ENCODE results near the gene ETNK2.
"Not testable (repeated sequence)": the region's sequence is repeated elsewhere in the genome, so short reads cannot be mapped to it uniquely, and the experiment has no call there.

Gene ETNK2

DNA sequence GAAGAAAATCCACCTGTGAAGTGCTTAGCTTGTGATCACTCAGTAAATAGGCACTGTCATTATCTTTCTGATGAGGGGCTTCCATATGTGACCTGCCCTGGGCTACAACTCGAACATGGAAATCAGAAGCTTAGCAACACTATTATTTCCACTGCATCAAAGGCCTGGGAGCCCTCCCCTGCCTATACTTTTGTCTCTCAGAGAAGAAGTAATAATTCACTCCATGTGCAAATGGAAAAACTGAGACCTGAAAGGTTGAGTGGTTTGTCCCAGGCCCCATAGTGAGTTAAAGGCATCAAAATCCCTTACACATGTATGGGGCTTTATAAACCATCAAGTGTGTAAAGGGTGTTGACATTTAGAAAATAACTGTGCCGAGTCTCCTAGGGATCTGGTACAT lies 58.1 kb downstream of the ETNK2 start:
- no peak for DNase-seq

DNA sequence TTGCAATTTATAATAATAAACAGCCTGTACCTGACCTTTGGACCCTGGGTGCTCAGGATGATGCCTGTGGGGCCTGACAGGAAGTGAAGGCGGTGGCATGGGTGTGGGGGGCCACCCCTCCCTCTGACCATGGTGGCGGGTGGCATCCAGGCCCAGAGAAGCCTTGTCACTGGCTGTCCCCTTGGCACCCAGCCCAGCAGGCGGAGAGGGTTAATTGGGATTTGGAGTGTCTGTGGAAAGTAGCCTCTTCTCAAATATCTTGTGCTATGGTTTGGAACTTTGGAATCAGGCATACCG lies 58.5 kb downstream of the ETNK2 start:
- DNase-seq = no peak

DNA sequence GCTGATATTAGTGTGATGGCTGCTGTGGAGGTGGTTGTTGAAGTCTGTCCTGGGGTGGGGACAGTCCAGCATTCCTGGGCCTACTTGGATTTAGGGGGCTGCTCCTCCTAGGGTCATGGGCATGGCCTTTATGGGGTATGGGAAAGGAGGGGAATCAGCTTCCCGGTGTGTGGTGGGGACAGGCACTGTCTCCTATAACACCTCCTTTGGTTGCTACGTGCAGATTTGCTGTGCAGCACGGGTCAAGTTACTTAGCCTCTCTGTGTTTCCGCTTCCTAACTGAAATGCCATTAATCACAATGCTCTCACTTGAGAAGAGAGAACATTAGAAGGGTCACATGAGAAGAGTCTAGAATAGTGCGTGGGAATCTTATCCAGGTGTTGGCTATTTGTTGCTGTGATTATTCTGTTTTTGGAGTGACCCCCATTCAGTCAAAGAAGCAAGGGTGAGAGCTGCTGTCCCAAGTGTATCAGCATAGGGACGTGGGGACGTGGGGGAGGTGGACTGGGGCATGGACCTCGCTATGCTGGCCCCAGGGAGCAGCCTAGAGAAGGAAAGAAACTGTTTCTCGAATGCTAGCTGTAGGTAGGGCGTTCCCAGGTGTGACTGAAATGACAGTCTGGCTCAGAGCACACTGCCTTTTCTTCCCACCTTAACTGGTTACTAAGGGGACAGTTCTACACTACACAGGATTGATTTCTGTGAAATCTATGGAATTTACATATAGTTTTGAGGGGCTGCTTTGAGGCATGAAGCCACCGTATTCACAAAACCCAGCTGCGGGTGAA lies 59.0 kb downstream of the ETNK2 start:
- DNase-seq = no peak

DNA sequence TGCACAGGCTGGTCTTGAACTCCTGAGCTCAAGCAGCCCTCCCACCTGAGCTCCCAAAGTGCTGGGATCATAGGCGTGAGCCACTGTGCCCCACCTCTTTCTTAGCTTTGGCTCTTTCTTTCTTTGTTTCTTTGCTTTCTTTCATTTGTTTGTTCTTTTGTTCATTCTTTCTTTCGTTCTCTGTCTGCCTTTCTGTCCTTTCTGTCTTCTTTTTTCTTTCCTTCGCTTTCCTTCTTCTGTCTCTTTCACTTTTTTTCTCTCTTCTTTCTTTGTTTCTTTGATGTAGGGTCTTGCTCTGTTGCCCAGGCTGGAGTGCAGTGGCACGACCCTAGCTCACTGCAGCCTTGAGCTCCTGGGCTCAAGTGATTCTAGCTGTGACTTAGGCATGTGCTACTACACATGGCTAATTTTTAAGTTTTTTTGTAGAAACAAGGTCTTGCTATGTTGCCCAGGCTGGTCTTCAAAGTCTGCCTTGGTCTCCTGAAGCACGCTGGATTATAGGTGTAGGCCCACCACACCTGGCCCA lies 60.0 kb downstream of the ETNK2 start:
- no peak for DNase-seq

DNA sequence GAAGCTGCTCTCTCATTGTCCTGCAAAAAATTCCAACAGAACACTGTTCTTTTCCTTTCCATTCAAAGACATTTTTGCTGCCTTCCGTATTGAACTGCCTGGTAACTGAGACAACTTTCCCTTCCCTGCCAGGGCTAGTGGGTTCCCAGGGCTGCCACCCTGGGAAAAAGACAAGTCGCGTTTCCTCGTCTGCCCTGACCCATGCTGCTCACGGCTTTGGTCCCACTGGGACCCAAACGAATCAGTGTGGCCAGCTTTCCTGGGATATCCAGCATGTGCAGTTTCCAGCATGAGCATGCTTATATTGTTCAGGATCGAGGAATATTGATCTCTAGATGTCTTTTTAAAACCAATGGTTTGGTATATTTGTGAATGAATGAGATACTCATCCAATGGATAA lies 60.8 kb downstream of the ETNK2 start:
- no peak for DNase-seq

DNA sequence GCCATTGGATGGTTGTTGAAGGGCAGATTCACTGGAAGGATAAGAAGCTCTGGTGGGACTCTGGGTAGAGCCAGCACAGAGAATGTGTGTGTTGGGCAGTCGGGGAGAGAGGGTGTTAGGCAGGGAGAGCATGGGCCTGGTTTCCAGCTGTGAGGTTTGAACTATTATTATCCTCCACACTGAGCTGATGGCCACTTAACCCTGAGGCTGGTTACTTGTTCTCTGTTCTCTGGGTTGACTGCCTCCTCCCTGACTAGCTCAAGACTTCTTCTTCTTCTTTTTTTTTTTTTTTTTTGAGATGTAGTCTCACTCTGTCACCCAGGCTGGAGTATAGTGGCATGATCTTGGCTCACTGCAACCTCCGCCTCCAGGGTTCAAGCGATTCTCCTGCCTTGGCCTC lies 61.7 kb downstream of the ETNK2 start:
- not testable (repeated sequence) for DNase-seq

DNA sequence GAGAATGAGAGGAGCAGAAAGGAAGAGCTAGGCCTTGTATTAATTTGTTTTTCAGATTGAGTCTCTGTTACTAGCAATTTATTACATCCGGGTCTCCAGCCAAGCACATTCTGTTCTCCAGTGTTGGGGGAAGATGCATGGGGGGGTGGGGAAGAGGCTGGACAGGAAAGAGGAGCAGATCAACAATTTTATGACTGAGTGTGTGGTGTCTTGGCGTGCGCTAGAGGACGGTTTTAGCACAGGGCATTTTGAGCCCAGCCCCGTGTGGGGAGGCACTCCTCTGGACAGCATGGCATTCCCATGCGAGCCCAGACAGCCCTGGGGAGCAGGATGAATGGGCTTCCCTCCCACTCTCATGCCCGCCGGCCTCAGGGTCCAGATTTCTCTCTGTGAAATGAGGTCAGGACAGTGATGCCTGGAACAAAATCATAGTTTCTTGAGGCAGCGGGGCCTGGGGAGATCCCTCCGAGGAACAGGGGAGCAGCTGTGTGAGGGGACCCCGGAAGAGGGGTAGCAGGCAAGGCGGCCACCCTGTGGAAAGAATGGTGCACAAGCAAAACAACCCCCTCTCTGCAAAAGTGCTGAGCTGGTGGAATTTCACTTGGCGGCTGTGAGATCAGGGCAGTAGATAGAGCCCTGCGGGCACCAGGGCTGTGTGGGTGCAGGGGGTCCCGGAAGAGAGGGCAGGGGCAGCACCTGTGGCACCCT lies 62.6 kb downstream of the ETNK2 start:
- no peak for DNase-seq

DNA sequence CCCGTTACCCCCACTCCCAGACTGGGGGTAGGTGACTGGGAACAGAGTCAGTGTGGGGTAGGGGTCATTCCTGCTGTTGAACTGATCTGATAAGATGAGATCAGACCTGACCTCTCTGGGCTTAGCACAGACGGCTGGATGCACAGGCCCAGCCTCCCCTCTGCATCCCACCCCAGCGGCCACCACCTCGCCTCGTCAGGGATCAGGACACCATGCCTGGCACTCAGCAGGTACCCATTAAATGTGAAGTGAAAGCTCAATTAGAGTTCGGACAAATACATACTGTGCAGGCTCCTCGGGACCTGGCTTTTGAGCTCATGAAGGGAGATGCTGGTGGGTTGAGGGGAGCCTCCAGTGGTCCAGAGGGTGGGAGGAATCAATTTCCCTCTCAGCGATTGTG lies 63.2 kb downstream of the ETNK2 start:
- DNase-seq = no peak

DNA sequence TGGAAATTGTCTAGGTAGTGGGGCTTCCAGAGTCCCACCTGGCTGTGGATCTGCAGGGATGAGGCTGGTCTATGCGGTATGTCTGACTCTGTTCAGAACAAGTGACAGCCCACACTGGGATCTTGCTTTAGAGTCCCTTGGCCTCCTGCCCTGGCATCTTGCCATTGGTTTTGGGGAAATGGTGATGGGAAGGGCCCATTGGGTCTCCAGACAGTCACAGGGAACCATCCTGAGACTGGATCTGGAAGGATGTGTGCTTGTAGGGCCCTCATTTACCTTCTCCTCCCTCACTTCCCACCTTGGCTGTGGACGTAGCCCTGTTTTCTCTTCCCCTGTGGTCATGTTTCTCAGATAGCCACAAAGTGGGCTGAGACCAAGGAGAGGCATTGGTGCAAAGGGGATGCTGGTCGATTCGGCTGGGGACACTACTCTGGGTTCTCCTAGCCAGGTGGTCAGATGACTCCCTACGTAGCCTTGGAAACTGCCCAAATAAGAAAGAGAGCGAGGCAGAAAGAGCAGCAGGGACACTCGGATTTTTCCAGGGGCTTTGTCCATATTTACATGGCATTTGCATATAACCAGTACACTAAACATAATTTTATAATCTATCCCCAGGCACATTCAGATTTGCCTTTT lies 63.8 kb downstream of the ETNK2 start:
- DNase-seq = no peak

DNA sequence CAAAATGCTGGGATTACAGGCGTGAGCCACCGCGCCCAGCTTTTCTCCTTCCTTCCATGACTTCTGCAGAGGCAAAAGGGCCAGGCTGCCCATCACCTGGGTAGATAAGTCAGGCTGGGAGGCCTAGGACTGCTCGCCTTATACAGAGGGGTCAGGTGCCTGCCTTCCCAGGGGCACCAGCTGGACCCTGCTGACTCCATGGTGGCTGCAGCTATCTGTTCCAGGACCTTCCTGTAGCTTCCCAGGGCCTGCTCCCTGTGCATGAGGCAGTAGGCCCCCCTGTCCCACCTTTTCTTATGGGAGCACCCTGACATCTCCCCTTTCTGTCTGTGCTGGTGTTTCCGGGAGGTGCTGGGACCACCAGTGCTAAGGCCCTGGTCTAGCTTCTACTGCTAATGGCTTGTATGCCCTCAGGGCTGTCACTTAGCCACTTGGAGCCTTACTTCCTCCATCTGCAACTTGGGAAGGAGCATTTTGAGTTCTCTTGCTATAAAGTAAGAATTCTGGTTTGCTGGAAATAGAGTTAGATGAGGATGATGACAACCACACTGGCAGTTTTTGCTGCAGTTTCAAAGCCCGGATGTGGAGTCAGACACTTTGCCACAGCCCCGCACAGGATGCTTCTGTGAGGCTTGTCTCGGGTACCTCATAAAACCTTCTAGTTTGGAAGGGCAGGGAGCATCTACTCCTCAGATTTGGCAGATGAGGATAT lies 64.5 kb downstream of the ETNK2 start:
- no peak for DNase-seq

DNA sequence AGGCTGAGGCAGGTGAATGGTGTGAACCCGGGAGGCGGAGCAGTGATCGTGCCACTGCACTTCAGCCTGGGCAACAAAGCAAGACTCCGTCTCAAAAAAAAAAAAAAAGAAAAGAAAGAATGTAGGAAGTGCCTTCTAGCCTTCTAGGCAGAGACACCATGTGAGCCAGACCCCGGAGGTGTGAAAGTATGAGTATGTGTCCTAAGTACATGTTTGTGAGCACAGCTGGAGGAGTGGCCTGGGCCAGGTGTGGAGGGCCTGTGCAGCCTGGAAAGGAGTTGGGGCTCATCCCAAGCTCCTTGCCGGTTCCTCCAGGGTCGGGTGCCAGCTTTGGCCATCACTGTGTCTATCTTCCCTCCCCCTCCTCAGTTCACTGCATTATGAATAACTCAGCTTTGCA lies 66.0 kb downstream of the ETNK2 start:
- no peak for DNase-seq

DNA sequence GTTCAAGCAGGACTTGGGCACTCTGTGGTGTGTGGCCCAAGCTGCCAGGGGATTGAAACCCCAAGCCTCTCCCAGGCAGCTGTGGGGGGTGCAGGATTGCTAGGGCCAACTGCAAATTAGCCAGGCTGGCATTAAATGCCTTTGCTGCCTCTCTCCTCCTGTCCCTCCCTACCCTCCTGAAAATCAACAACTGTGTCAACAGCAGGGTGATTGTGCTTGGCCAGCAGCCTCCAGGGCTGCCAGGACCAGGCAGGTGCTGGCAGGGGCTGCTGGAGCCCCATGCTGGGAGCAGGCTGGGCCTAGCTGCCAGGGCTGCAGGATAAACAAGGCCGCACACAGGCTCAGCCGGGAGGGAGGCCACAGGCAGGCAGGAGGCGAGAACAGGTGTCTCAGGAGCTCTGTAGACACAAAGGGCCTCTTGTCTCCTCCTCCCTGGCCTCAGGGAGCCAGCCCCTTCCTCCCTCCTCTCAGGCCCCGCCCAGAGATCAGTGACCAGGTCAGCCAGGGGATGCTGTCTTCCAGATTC lies 67.5 kb downstream of the ETNK2 start:
- peak; percentile 98 for DNase-seq

DNA sequence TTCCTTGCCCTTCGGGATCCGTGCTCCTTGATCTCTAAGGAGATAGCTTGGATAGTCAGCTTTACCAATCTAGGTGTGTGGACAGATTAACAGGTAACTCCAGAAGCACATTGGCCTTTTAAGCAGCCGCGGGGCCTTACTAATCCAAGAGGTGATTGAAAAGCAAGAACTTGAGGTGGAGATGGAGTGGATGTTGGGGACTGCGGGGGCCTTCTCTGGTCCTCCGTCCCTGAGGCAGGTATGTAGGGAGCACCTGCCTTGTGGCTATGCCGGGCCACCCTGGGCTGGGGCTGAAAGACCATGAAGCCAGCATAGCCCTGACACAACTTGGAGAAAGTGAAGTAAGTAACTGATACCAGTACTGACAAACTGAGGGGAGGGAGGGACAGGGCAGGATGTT lies 68.4 kb downstream of the ETNK2 start:
- DNase-seq = no peak

DNA sequence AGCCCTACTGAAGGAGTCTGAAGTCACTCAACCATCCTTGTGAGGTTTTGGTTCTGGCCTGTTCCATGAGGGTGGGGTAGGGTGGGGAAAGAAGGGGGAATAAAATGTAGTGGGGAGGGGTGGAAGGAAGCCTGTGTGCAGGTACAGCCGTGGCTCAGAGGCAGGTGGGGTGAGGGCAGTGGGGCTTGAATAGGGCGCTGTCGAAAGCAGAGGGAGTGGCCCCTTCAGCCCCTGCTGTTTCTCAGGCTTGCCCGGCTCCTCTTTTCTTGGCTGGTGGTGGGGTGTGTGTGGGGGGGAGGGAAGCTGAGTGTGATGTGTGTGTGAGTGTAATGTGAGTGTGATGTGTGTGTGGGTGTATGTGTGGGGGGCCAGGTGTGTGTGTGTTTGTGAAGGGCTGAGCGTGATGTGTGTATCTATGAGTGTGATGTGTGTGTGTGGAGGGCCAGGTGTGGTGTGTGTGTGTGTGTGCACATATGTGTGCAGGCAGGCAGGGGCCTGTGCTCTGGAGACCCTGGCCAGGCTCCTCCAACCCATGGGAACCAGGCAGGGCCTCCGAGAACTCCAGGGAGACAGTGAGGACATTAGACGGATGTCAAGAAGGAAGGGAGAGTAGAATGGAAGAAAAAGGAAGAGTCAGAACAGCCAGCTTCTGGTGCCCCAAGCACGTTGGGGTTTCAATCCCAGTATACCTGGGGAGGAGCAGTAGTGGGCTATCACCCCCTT lies 69.9 kb downstream of the ETNK2 start:
- DNase-seq = no peak

DNA sequence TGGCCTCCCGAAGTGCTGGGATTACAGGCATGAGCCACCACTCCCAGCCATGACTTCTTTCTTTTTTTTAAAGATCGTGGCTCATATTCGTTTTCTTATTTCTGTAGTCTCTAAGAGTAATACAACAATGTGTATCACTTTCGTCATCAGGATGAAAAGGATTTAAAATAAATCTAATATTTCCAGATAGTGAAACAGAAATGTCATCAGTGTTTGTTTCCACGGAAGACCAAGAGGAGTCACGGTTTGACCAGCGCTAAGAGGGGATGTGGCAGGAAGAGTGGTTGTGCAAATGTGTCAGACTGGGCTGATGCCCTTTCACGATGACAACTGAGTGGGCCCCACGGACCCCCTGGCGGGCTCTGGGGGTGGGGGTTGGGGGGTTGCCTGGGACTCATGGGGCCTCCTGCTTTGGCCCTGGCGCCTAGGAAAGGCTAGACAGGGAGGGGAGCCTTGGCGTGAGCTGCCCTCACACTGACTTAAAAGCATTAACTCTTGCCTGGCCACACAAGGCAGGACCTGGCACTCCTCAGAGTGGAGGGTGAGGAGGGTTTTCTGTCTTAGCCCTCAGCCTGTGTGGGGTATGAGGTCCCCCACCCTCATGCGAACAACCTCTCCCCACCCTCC lies 70.6 kb downstream of the ETNK2 start:
- no peak for DNase-seq

All from NCI-H1417 treated with DMSO at 0.1 percent for 48 hours (cell line).